8988T (cell line): Measurements from ENCODE around the gene SLC50A1.
"Not testable (repeated sequence)": the region's sequence is repeated elsewhere in the genome, so short reads cannot be mapped to it uniquely, and the experiment has no call there.

ENCODE experiments used
- DNase-seq: peaks from one replicate; pipeline ENCODE4 v3.0.0; 2011

SLC50A1 gene

GRCh38 chr1:155117610-155118009 lies 18.0 kb upstream of the SLC50A1 start:
- no peak for DNase-seq

DNA sequence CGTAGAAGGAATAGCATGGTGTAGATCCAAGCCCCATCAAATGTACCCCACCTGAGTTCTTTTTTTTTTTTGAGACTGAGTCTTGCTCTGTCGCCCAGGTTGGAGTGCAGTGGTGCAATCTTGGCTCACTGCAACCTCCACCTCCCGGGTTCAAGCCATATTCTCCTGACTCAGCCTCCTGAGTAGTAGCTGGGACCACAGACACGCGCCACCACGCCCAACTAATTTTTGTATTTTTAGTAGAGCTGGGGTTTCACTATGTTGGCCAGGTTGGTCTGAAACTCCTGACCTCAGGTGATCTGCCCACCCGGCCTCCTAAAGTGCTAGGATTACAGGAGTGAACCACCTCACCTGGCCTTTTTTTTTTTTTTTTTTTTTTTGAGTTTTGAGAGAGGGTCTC lies 17.6 kb upstream of the SLC50A1 start:
- not testable (repeated sequence) for DNase-seq

DNA sequence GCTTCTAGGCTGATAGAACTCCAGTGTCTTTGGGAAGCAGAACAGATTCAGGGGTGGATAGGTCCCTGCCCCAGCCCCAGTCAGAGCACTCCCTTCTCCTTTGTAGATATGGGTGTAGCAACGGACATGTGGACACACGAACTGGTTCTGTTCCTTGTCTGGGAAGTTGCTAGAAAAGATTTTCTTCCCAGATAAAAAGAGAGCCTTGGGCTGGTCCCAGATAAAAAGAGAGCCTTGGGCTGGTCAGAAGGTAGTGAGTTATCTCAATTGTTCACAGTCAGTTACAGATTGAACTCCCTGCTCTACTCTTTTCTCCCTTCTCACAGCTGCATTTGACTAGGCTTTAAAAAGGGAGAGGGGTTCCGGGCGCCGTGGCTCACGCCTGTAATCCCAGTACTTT lies 15.4 kb upstream of the SLC50A1 start:
- no peak for DNase-seq

DNA sequence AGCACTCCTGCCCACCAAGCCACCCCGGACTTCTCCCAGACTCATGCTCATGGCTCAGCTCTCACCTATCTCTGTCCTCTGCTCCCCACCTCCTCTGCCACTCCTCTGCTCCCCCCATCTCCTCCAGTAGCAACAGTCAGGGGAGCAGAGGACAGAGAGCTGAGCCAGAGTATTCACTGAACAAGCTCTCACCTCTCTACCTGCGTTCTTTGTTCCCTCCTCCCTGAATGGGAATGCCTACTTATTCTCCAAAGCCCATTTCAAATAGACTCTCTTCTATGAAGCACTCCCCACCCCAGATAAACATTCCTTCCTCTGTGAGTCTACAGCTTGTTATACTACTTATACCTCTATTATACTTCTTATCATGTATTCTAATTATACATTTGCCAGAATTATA lies 14.4 kb upstream of the SLC50A1 start:
- DNase-seq: no peak

DNA sequence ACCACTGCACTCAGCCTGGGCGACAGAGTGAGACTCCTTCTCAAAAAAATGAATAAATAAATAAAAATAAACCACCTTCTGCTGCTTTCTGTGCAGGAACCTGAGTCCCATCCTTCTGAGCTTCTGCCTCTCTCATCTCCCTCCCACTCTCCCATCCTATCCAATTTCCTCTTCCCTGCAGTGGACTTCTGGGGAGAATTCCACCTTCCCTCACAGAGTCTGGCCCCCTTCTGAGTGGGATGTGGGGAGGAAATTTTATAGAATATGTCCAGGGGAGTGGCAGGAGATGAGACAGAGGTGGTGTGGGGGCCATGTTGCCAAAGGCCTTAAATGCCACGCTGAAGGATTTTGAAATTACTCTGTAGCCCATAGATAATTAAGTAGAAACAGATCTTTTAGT lies 13.3 kb upstream of the SLC50A1 start:
- no peak for DNase-seq

- DNase-seq: no peak
Observed at GRCh38 chr1:155123801-155124200, 11.9 kb upstream of the SLC50A1 start.

GRCh38 chr1:155124503-155125463 lies 10.9 kb upstream of the SLC50A1 start:
- DNase-seq: peak; percentile 63

GRCh38 chr1:155125511-155125945 lies 10.1 kb upstream of the SLC50A1 start:
- DNase-seq: no peak

DNA sequence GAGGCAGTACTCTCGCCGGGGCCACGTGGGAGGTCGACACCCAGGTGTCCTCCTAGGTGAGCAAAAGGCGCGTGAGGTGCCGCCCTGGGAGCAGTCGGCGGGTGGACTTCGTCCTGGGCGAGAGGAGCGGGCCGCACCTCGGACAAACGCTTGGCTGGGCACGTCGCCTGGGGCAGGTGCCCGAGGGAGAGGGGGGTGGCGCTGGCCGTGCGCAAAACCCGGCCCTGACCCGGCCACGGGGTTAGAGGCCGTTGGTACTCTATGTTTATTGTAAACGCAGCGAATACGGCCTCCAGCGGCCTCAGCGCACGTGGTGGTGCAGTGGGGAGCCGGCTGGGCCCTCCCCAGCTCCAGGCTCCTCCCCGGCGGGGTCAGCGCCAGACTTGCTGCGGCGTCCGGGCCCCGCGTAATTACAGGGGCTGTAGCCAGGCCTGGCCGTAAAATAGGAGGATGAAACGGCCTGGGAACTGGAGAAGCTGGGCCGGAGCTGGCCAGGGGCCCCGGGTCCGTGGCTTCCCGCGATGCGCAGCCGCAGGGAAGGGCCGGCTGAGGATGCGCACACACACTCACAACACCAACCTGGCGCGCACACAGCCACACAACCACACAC lies 9.6 kb upstream of the SLC50A1 start:
- DNase-seq: no peak

GRCh38 chr1:155126556-155127104 lies 9.0 kb upstream of the SLC50A1 start:
- no peak for DNase-seq

DNA sequence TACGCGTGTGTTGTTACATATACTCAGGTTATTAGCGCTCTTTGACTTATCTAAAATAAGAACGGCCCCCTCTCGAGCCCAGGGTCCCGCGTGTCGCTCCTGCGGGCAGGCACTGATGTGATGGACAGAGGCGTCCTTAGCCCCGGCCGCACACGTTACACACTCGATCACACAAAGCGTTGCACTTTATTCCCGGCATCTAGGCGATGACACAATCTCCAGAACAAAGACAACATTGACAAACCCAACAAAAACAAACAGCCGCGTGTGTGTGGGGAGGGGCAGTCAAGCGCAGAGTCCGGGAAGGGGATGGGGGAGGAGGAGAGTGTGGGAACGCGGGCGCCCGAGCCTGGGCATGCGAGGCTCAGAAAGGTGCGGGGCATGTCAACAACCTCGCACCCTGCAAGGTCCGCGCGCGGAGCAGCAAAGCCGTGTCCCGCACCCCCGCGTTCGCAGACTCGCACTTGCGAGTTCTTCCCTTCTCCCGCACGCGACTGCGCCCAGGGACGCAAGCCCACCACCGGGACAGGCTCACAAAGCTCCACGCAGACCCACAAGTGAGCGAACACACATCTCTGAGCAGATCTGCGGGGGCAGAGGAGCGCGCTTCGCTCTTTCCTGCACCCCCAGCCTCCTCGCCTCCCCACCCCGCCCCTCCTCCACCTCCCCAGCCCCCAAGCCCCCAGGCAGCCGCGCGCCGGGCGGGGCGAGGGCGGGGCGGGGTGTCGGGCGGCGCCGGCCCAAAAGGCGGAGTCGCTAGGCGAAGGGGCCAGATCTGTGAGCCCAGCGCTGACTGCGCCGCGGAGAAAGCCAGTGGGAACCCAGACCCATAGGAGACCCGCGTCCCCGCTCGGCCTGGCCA lies 8.3 kb upstream of the SLC50A1 start, which contains the start of gene EFNA1:
TSS of gene EFNA1 (plus strand) at position 772 of the 862 bp plus-strand sequence. CDS start 102 bp downstream, outside the sequence.
- peak; percentile 57 for DNase-seq

DNA sequence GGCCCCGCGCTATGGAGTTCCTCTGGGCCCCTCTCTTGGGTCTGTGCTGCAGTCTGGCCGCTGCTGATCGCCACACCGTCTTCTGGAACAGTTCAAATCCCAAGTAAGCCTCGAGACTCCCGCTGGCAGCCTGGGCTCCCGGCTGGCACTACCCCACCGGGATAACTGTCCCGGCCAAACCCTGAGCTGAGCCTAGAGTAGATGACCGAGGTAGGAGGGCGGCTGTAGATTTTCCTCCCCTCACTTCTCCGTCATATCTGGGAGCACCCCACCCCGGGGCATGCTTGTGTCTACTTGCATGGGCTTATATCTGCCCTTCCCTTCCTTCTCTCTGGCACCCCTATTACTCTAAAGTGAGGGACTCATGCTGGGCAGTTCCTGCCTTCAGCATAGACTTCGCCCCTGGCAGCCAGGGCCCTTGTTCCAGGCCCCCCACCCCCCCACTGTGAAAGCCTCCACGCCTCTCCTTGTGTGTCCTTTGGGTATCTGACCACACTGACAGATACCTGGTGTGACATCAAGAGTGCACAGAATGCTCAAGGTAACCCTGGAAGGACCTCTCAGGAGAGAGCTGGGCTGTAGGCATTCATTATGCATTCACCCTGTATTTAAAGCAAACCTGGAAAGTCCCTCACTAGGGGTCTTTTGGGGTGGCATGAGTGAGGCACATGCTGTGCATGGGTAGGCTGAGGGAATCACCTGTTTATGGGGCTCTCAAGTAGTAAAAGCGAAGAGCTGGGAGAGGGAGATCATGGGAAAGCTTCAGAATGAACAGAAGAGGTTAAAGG lies 7.5 kb upstream of the SLC50A1 start:
- no peak for DNase-seq

GRCh38 chr1:155128755-155129473 lies 6.7 kb upstream of the SLC50A1 start:
- DNase-seq: no peak

- no peak for DNase-seq
Observed at GRCh38 chr1:155130272-155131006, 5.2 kb upstream of the SLC50A1 start.

DNA sequence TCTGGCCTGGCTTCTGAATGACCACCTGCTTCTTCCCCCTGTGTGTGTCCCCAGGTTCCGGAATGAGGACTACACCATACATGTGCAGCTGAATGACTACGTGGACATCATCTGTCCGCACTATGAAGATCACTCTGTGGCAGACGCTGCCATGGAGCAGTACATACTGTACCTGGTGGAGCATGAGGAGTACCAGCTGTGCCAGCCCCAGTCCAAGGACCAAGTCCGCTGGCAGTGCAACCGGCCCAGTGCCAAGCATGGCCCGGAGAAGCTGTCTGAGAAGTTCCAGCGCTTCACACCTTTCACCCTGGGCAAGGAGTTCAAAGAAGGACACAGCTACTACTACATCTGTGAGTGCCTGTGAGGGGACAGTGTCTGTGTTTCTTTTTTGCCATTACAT lies 4.4 kb upstream of the SLC50A1 start:
- no peak for DNase-seq

DNA sequence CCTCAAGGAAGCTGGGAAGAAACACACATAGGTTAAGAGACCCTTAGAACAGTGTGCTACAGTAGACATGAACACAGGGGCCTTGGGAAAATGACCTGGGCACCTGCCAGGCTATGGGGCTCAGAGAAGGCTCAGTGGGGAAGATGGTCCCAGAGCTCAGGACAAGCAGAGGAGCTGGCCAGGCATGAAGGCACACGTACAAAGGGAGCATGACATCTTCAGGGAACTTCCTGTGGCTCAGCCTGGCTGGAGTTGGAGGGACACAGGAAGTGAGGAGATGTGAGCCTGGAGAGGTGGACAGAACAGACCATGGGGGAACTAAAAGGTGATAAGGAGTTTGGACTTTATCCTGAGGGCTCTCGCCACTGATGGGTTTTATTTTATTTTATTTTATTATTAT lies 3.8 kb upstream of the SLC50A1 start:
- DNase-seq: no peak

DNA sequence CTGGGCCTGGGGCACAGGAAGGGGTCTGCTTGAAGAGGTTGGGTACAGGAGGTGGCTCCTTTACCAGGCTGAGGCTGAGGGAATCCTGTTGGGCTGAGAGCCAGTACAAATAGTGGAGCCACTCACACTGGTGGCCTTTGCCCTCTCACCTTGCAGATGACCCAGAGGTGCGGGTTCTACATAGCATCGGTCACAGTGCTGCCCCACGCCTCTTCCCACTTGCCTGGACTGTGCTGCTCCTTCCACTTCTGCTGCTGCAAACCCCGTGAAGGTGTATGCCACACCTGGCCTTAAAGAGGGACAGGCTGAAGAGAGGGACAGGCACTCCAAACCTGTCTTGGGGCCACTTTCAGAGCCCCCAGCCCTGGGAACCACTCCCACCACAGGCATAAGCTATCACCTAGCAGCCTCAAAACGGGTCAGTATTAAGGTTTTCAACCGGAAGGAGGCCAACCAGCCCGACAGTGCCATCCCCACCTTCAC lies 1.8 kb upstream of the SLC50A1 start:
- DNase-seq: no peak

GRCh38 chr1:155134322-155134721 lies 1.3 kb upstream of the SLC50A1 start:
- no peak for DNase-seq

GRCh38 chr1:155134880-155135414 lies 705 bp upstream of the SLC50A1 start:
- peak; percentile 74 for DNase-seq

DNA sequence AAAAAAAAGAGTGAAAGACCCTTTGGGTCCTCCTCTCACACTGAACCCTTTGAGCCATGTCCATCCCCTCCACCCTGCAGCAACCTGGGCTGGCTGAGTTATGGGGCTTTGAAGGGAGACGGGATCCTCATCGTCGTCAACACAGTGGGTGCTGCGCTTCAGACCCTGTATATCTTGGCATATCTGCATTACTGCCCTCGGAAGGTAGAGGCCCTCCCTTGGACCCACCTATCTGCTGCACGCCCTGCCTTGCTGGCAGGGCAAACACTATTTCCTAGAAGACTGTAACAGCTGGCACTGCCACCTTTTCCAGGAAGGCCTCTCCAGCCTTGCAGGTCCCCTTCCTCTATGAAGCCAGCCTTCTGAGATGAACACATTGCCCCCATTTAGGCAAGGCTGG lies 1.1 kb downstream of the SLC50A1 start:
- DNase-seq: no peak
